Mesenchymal stem cell (in vitro differentiated cells and primary cell): ENCODE measurements around the gene VASP.
A peak's percentile ranks its signal among the peaks of the same experiment; 100 is the strongest.

Experiments used
- DNase-seq: peaks from one replicate; pipeline ENCODE4 v3.0.0-alpha.2; 2013
- H2AFZ ChIP-seq: one replicate; pipeline ENCODE4 v1.6.1; 2013; ENCODE audit warnings: low read depth, mild to moderate bottlenecking, control low read depth, inconsistent platforms, low read length, moderate library complexity
- H2AK5ac ChIP-seq: 2 replicates; pipeline ENCODE4 v1.6.1; 2013; ENCODE audit warnings: low read length, moderate library complexity, mild to moderate bottlenecking, inconsistent platforms; ENCODE audit not compliant: severe bottlenecking
- H2BK120ac ChIP-seq: one replicate; pipeline ENCODE4 v1.6.1; 2013; ENCODE audit warnings: low read depth, mild to moderate bottlenecking, inconsistent platforms, low read length, moderate library complexity
- H2BK12ac ChIP-seq, 2 experiments: one replicate each; pipeline ENCODE4 v1.6.1; 2013; ENCODE audit warnings: inconsistent platforms in 2 of 2, low read length in 2 of 2, mild to moderate bottlenecking in 2 of 2, moderate library complexity in 2 of 2, control low read depth in 1 of 2
- H2BK15ac ChIP-seq: one replicate; pipeline ENCODE4 v1.6.1; 2013; ENCODE audit warnings: mild to moderate bottlenecking, low read depth, inconsistent platforms; ENCODE audit not compliant: poor library complexity, severe bottlenecking
- H2BK5ac ChIP-seq: 2 replicates; pipeline ENCODE4 v1.6.1; 2013; ENCODE audit warnings: low read depth, mild to moderate bottlenecking, low read length, control low read depth, inconsistent platforms; ENCODE audit not compliant: poor library complexity, severe bottlenecking
- H3K14ac ChIP-seq, 2 experiments: one replicate each; pipeline ENCODE4 v1.6.1; 2013; ENCODE audit warnings: inconsistent platforms in 2 of 2, low read length in 2 of 2, control low read depth in 1 of 2, mild to moderate bottlenecking in 1 of 2, moderate library complexity in 1 of 2
- H3K18ac ChIP-seq, 2 experiments: one replicate each; pipeline ENCODE4 v1.6.1; 2013; ENCODE audit warnings: inconsistent platforms in 2 of 2, low read length in 2 of 2, control low read depth in 1 of 2, low read depth in 1 of 2, mild to moderate bottlenecking in 1 of 2
- H3K23ac ChIP-seq, 2 experiments: one replicate each; pipeline ENCODE4 v1.6.1; 2013; ENCODE audit warnings: inconsistent platforms in 2 of 2, low read length in 2 of 2, mild to moderate bottlenecking in 2 of 2, moderate library complexity in 2 of 2, control low read depth in 1 of 2
- H3K27ac ChIP-seq: 2 replicates; pipeline ENCODE4 v1.5.1; 2013; ENCODE audit warnings: mild to moderate bottlenecking, moderate library complexity, low read length, control low read depth, inconsistent platforms; ENCODE audit not compliant: poor library complexity, severe bottlenecking
- H3K27me3 ChIP-seq, 2 experiments: 2 replicates each; pipeline versions ENCODE4 v1.6.1 to v1.7.0; 2013; ENCODE audit warnings: low read length in 2 of 2, mild to moderate bottlenecking in 2 of 2, moderate library complexity in 2 of 2, control low read depth in 1 of 2, inconsistent platforms in 1 of 2; ENCODE audit not compliant: control insufficient read depth in 1 of 2, insufficient read depth in 1 of 2
- H3K36me3 ChIP-seq, 2 experiments: 2 replicates each; pipeline versions ENCODE4 v1.6.1 to v1.7.0; 2013; ENCODE audit warnings: low read length in 2 of 2, control low read depth in 1 of 2, inconsistent platforms in 1 of 2, low read depth in 1 of 2, mild to moderate bottlenecking in 1 of 2; ENCODE audit not compliant: insufficient read depth in 2 of 2, control insufficient read depth in 1 of 2
- H3K4ac ChIP-seq, 2 experiments: one replicate each; pipeline ENCODE4 v1.6.1; 2013; ENCODE audit warnings: inconsistent platforms in 2 of 2, low read length in 2 of 2, mild to moderate bottlenecking in 2 of 2, moderate library complexity in 2 of 2, control low read depth in 1 of 2, low read depth in 1 of 2
- H3K4me1 ChIP-seq: 2 replicates; pipeline ENCODE4 v1.6.1; 2013; ENCODE audit warnings: low read depth, low read length, control low read depth; ENCODE audit not compliant: control insufficient read depth, insufficient read depth
- H3K4me2 ChIP-seq: 2 replicates; pipeline ENCODE4 v1.6.1; 2013; ENCODE audit warnings: low read length, mild to moderate bottlenecking, inconsistent platforms; ENCODE audit not compliant: poor library complexity, severe bottlenecking
- H3K4me3 ChIP-seq, 2 experiments: 2 replicates each; pipeline versions ENCODE4 v1.5.1 to v1.7.0; 2013; ENCODE audit warnings: low read length in 2 of 2, mild to moderate bottlenecking in 2 of 2, control low read depth in 1 of 2, low read depth in 1 of 2; ENCODE audit not compliant: insufficient read depth in 1 of 2
- H3K79me1 ChIP-seq: replicated peaks from 2 replicates; pipeline ENCODE4 v1.6.1; 2013; ENCODE audit warnings: mild to moderate bottlenecking, control low read depth, low read length, inconsistent platforms; ENCODE audit not compliant: poor library complexity, severe bottlenecking
- H3K9ac ChIP-seq: 2 replicates; pipeline ENCODE4 v1.7.0; 2013; ENCODE audit warnings: mild to moderate bottlenecking, low read length, moderate library complexity
- H3K9me3 ChIP-seq: 2 replicates; pipeline ENCODE4 v1.7.0; 2013; ENCODE audit warnings: mild to moderate bottlenecking, low read length; ENCODE audit not compliant: control insufficient read depth
- H4K8ac ChIP-seq: one replicate; pipeline ENCODE4 v1.6.1; 2013; ENCODE audit warnings: inconsistent platforms, mild to moderate bottlenecking, low read length, moderate library complexity
- H4K91ac ChIP-seq: one replicate; pipeline ENCODE4 v1.6.1; 2013; ENCODE audit warnings: mild to moderate bottlenecking, low read length, inconsistent platforms
- WGBS: methylation state at CpG from one replicate; pipeline ENCODE4 v1.1.7; 2013; ENCODE audit warnings: mixed read lengths; 5-methylcytosine and 5-hydroxymethylcytosine counted together

The VASP gene

DNA sequence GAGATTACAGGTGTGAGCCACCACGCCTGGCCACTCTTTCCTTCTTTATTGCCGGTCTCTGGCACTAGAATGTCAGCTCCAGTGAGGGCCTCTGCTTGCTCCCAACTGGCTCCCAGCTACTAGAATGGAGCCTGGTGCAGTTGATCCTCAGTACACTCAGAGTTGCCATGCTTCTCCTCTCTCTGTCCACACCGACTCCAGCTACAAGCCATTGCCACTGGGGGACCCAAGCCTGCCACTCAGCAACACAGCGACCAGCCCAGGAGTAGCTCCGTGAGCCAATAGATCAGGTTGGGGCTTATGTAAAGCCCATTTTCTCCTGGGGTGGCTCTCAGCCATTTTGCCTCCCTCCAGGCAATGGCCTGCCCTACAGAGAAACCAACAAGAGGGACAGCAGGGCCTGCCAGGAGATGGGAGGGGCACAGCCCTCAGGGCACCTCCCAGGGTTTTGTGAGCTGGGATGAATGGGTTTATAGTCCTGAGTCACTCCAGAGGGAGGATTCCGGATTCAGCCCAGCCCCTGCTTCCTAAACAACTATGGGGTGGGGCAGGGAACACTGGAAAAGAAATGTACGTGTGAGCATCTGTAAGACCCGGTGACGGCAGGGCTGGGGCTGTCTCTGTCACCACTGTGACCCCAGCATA is 40.8 kb downstream of the VASP start:
- no peak overlapping the region for H3K9ac ChIP-seq
- H3K18ac ChIP-seq: no peak overlapping the region
- WGBS: 86% methylated on average over 9 of the region's 9 CpGs

DNA sequence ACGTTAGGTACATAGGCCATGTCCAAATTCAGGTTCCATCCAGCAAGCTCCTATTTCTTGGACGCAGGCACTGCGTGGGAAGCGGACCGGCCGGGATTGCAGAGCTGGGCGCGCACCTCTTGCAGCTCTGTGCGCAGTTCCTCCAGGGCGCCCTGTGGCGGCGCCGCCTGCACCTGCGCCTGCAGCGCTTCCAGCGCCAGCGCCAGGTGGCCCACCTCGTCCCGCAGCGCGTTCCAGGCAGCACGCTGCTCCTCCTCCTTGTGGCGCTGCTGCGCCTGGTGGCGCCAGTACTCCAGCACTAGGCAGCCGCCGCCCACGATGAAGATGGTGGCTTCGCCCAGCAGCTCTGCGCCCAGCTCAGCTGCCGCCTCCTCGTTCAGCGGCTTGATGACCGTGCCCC is 46.2 kb downstream of the VASP start:
- no peak overlapping the region for H3K14ac ChIP-seq
- no peak overlapping the region for H2BK15ac ChIP-seq
- no peak overlapping the region for H3K27ac ChIP-seq
- H2AK5ac ChIP-seq: no peak overlapping the region
- H3K4me2 ChIP-seq: no peak overlapping the region
- no peak overlapping the region for H4K91ac ChIP-seq
- DNase-seq: no peak
- H3K18ac ChIP-seq: no peak overlapping the region
- no peaks in the 10 kb centered on the region for H3K9me3 ChIP-seq
- H3K79me1 ChIP-seq: peaks cover 28% of the 10 kb centered on the region
- H3K36me3 ChIP-seq: peaks cover 9 to 42% of the 10 kb centered on the region in 2 experiments
- no peak overlapping the region for H4K8ac ChIP-seq
- no peak overlapping the region for H2BK120ac ChIP-seq
- H3K4me3 ChIP-seq: no peak overlapping the region
- H3K4me1 ChIP-seq: peaks cover 9% of the 10 kb centered on the region
- H2AFZ ChIP-seq: no peak overlapping the region
- no peaks in the 10 kb centered on the region for H3K27me3 ChIP-seq
- no peak overlapping the region for H2BK5ac ChIP-seq
- H3K9ac ChIP-seq: no peak overlapping the region
- WGBS: 70% methylated on average over 34 of the region's 34 CpGs
- no peak overlapping the region for H2BK12ac ChIP-seq
- H3K23ac ChIP-seq: no peak overlapping the region
- no peak overlapping the region for H3K4ac ChIP-seq

More for the DNA sequence above, 40.8 kb downstream of the VASP start:
- H3K27ac ChIP-seq: no peak overlapping the region
- no peaks in the 10 kb centered on the region for H3K27me3 ChIP-seq
- no peak overlapping the region for H2AFZ ChIP-seq
- no peaks in the 10 kb centered on the region for H3K9me3 ChIP-seq
- H3K4me3 ChIP-seq: no peak overlapping the region
- peaks cover 3 to 24% of the 10 kb centered on the region in 2 experiments for H3K36me3 ChIP-seq
- H2BK15ac ChIP-seq: no peak overlapping the region
- H2BK5ac ChIP-seq: no peak overlapping the region
- peak; percentile 28 for DNase-seq
- H2BK12ac ChIP-seq: no peak overlapping the region
- no peak overlapping the region for H2BK120ac ChIP-seq
- peaks cover 19% of the 10 kb centered on the region for H3K79me1 ChIP-seq
- H4K91ac ChIP-seq: no peak overlapping the region
- H3K14ac ChIP-seq: no peak overlapping the region
- H4K8ac ChIP-seq: no peak overlapping the region
- no peak overlapping the region for H3K4me2 ChIP-seq
- H3K4ac ChIP-seq: no peak overlapping the region
- H2AK5ac ChIP-seq: no peak overlapping the region
- H3K4me1 ChIP-seq: peaks cover 6% of the 10 kb centered on the region
- no peak overlapping the region for H3K23ac ChIP-seq

GRCh38 chr19:45554481-45554880 is 47.2 kb downstream of the VASP start:
- Histone ChIP-seq H2AFZ (no peak overlapping the region), H2BK15ac (no peak overlapping the region), H3K9ac (no peak overlapping the region), H3K4ac (no peak overlapping the region), H3K36me3 (peaks cover 9 to 37% of the 10 kb centered on the region in 2 experiments), H3K4me3 (no peak overlapping the region), H3K79me1 (peaks cover 26% of the 10 kb centered on the region), H4K8ac (no peak overlapping the region), H3K14ac (no peak overlapping the region), H2AK5ac (no peak overlapping the region), H2BK5ac (no peak overlapping the region), H3K4me2 (no peak overlapping the region), H3K27me3 (no peaks in the 10 kb centered on the region), H3K18ac (no peak overlapping the region), H3K4me1 (peaks cover 7% of the 10 kb centered on the region), H3K9me3 (no peaks in the 10 kb centered on the region), H3K23ac (no peak overlapping the region), H2BK12ac (no peak overlapping the region), H3K27ac (no peak overlapping the region), H2BK120ac (no peak overlapping the region), H4K91ac (no peak overlapping the region)
- no peak for DNase-seq
- WGBS: 90% methylated on average over 1 of the region's 1 CpG

DNA sequence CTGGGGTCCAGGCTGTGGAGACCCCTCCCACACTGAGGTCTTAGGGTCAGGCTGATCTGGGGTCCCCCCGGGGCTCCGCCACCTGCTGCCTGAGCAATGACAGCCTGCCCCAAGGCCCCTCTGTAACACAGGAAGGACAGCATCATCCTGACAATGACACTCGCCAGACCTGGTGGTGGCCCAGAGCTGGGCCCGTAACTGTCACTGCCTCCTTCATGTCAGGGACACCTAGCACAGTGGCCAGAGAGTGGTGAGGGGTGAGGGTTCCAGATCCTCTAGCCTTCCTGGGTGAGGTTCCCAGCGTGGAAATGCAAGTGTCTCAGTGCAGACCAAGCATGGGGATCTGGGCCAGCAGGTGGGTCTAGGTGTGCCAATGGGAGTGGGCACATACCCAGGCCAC is 49.6 kb downstream of the VASP start:
- Histone ChIP-seq H3K36me3 (peaks cover 9 to 27% of the 10 kb centered on the region in 2 experiments), H2BK15ac (no peak overlapping the region), H3K23ac (no peak overlapping the region), H2BK120ac (no peak overlapping the region), H2AFZ (no peak overlapping the region), H3K9me3 (no peaks in the 10 kb centered on the region), H3K27ac (no peak overlapping the region), H3K4me1 (peaks cover 7% of the 10 kb centered on the region), H4K91ac (no peak overlapping the region), H3K4me2 (no peak overlapping the region), H3K79me1 (peaks cover 25% of the 10 kb centered on the region), H3K4ac (no peak overlapping the region), H3K9ac (no peak overlapping the region), H2BK12ac (no peak overlapping the region), H4K8ac (no peak overlapping the region), H3K14ac (no peak overlapping the region), H3K18ac (no peak overlapping the region), H3K4me3 (no peak overlapping the region), H3K27me3 (no peaks in the 10 kb centered on the region), H2AK5ac (no peak overlapping the region), H2BK5ac (no peak overlapping the region)
- DNase-seq: no peak
- 94% methylated on average over 5 of the region's 5 CpGs for WGBS
